GM13976 (cell line): Measurements from ENCODE around the gene RHOA.
"Not testable (repeated sequence)": the region's sequence is repeated elsewhere in the genome, so short reads cannot be mapped to it uniquely, and the experiment has no call there.

Experiments used
- DNase-seq: peaks from one replicate; pipeline ENCODE4 v3.0.0; 2012; ENCODE audit warnings: low spot score
- CTCF ChIP-seq: IDR thresholded peaks from 2 replicates; pipeline ENCODE4 v1.5.1; 2012; ENCODE audit warnings: borderline replicate concordance, mild to moderate bottlenecking; ENCODE audit not compliant: insufficient read depth; ENCODE audit errors: extremely low read depth, missing control alignments, control extremely low read depth
- in situ Hi-C: fragments of 300-500 bp; cut with MboI; formaldehyde crosslinking; loops from one replicate; pipeline ENCODE4 v1.12.0; 2022; ENCODE audit warnings: low sequenced_read_pairs, mixed read lengths, inconsistent platforms; ENCODE audit not compliant: unreplicated experiment

The RHOA gene

GRCh38 chr3:49358884-49359225 lies 52.9 kb downstream of the RHOA start:
- DNase-seq: peak; percentile 45
- TF ChIP-seq CTCF: no peak
- in situ Hi-C loops: no loop called here

- in situ Hi-C loops: no loop called here
- DNase-seq: peak; percentile 92
- TF ChIP-seq CTCF: no peak
Measured at GRCh38 chr3:49358217-49358883, 53.4 kb downstream of the RHOA start, which contains the start of gene GPX1. GPX1 (minus strand) TSS chr3:49358353; CDS start chr3:49358278, 75 bp downstream.

GRCh38 chr3:49357443-49358216 lies 54.1 kb downstream of the RHOA start:
- in situ Hi-C loops: not testable (repeated sequence)
- peak; percentile 30 for DNase-seq

GRCh38 chr3:49357095-49357442 lies 54.7 kb downstream of the RHOA start:
- in situ Hi-C loops: not testable (repeated sequence)
- peak; percentile 38 for DNase-seq

GRCh38 chr3:49352890-49353421 lies 58.8 kb downstream of the RHOA start:
- no peak for DNase-seq
- in situ Hi-C loops: no loop called here
- no peak for TF ChIP-seq CTCF

- TF ChIP-seq CTCF: no peak
- DNase-seq: no peak
- in situ Hi-C loops: no loop called here
Measured at GRCh38 chr3:49352281-49352680, 59.5 kb downstream of the RHOA start.

- TF ChIP-seq CTCF: no peak
- in situ Hi-C loops: no loop called here
- no peak for DNase-seq
Measured at GRCh38 chr3:49351521-49352011, 60.2 kb downstream of the RHOA start.
